HG03460 (cell line): ENCODE measurements around the gene SLC26A1.

Experiments
- ATAC-seq: cut with Tn5 transposase; IDR thresholded peaks from one replicate; pipeline ENCODE4 v1.9.1; 2021; ENCODE audit not compliant: unreplicated experiment

SLC26A1 gene, protein sequence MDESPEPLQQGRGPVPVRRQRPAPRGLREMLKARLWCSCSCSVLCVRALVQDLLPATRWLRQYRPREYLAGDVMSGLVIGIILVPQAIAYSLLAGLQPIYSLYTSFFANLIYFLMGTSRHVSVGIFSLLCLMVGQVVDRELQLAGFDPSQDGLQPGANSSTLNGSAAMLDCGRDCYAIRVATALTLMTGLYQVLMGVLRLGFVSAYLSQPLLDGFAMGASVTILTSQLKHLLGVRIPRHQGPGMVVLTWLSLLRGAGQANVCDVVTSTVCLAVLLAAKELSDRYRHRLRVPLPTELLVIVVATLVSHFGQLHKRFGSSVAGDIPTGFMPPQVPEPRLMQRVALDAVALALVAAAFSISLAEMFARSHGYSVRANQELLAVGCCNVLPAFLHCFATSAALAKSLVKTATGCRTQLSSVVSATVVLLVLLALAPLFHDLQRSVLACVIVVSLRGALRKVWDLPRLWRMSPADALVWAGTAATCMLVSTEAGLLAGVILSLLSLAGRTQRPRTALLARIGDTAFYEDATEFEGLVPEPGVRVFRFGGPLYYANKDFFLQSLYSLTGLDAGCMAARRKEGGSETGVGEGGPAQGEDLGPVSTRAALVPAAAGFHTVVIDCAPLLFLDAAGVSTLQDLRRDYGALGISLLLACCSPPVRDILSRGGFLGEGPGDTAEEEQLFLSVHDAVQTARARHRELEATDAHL

DNA sequence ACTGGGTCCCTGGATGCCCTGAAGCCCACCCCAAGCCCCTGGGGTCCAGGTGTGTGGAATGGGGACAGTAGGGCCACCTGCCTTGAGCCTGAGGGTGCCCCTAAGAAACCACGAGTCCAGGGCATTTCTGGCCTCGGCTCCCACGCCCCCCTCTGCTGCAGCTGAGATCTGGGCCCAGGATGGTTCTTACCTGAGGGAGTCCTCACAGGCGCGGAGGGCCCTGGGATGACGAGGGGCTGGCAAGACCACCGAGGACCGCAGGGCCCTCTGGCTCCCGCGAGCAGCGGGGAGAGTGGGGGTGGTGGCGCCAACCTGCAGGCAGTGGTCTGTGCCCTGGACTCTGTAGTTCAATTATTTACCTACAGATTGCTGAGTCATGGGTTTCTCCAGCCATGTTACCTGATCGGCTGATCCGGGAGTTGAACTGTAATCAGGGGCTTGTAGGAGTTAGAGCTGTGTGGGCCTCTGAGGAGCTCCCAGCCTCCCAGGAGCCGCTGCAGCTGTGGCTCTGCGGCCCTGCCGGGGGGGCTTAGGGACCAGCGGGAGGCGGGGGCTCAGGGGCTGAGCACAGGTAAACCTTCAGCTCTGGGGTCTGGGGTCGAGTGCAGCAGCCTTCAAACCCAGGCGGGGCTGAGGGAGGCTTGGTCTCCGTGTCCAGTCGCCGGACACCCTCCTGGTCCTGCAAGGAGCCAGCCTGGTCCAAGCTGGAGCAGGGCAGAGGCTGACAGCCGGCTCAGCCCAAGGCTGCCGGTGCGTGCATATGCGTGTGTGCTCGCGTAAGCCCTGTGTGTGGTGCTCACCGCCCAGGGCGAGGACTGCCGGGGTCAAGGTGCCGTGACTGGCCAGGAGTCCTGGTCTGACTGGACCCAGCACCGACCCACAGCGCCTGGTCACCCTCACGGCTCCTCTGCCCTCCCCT lies at the start of gene SLC26A1:
Gene SLC26A1, minus strand, starts transcription at position 294 of the 919 bp plus-strand sequence. CDS start 1,701 bp downstream, outside the sequence.
- no peak for ATAC-seq

DNA sequence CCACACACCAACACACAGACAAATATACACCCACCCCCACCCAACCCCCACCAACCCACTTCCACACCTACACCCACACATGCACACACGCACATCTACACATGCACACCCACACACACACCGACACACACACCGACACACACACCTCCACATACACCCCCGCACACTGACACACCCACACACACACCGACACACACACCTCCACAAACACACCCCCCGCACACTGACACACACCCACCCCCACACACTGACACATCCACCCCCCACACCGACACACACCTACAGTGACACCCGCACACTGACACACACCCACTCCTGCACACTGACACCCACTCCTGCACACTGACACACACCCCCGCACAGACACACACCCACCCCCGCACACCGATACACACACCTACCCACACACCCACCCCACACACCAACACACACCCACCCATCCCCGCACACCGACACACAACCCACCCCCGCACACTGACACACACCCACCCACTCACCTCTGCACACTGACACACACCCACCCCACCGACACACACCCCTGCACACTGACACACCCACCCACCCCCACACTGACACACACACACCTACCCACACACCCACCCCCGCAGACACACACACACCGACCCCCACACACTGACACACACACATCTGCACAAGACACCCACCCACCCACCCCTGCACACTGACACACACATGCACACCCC lies 49.3 kb upstream of the SLC26A1 start:
- ATAC-seq = no peak

DNA sequence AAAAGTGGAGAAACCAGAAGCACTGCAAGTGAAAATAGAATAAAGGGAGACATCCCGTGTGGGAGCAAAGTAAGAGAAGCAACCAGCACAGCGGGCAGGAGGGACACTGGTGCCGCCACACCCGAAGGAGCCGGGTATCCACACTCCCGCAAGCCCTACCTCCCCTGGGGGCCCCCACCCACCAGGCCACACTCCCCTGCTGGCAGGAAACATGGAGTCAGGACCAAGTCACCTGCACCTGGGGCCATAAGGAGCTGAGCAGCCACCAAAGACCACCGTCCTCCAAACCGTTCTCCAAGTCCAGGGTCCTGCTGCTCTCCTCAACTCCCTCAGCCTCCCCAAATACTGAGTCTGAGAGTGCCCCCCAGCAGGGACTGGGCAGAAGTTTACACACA lies 48.7 kb upstream of the SLC26A1 start:
- ATAC-seq = no peak

DNA sequence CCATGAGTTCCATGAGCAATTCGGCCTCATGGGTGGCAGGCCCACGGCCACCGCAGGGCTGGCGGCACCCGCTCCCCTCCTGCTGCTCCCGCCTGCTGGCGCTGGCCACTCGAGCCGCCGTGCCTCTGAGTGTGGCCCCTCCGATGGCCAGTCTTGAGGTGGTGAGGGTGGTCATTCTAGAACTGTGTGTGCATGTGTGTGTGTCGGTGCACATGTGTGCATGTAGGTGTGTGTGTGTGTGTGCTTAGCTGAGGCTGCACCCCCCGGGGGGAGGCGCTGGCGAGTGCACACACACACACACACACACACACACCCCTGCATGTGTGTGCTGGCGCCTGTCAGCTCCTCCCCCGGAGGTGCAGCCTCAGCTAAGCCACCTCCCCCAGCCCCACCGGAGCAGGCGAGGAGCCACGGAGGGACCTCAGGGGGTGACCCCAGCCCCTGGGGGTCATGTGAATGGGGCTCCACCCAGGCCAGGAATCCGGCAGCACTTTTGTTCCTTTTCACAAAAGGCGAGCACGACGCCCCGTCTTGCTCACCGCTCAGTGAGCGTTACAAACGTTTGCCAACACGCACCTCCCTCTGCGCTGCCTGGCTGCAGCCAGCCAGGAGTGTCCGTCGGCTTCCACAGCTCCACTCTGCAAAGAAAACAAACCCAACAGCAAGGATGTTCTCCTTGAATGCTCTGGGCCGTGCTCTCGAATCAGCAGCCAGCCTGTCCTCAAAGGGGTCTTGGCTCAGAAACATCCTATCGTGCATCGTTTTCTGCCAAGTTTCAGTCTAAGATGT lies 48.1 kb upstream of the SLC26A1 start:
- no peak for ATAC-seq

DNA sequence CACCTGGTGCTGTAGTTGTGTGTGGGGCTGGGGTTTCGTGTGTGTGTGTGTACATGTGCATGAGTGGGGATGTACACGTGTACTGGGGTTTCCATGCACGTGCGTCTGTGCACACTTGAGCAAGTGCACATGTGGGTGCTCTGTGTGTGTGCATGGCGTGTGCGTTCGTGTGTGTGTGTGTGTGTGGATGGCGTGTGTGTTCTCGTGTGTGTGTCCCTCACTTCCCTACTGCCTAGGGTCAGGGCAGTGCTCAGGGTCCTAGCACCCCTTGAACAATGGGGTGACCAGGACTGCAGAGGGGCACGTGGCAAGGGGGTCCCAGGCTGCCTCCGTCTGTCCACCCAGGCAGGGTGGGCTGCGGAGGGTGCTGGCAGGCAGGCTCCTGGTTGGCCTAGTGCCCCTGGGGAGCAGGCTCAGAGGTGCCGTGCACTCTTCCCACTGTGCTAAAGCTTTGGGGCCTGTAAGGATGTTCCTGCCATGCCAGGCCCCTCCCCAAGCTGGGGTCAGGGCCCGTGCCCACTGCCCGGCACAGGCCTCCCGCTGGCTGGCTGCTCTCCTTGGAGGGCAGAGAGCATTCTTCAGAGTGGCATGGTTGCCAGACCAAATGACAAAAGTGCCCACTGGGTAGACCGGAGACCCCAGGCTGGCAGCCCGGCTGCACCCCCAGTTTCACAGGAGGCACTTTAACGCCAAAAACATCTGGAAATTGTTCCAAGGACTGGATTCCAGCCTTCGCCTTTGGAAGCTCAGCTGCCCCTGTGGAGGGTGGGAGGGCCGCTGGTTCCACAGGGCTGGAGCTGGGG lies 47.3 kb upstream of the SLC26A1 start:
- ATAC-seq = no peak

DNA sequence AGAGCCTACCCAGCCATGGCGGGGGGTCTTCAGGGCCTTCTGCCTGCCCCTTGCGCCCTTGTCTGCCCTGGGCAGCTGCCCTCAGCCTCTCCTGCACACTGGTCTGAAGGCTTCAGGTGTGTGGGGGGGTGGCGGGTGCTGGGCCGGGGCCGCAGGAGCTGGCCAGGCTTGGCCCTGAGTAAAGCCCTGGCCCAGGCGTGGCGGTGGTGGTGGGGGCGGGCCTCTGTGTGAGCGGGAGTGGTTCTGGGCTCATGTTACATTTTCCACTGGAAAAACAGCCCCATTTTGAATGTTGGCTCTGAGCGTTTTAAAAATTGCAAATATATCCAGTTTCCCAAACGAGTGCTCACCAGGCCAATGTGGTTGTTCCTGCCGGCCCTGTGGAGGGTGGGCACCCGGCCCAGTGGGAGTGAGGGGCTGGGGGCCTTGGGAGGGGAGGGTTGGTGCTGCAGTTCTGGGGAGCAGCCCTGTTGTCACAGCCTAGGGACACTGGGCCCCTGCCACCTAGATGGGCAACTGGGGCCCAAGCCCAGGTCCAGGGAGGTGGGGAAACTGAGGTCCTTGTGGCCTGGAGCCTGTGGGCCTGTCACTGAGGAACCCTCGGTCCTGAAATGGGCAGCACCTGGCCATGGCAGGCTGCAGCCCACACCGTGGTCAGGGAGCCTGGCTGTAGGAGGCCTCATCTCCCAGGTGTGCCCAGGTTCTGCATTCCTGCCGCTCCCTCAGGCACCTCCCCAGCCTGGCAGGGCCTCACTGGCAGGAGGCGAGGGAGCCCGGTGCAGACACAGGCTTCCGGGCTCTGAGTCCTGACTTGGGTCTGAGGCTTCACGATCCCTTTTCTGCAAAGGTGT lies 46.5 kb upstream of the SLC26A1 start:
- no peak for ATAC-seq

DNA sequence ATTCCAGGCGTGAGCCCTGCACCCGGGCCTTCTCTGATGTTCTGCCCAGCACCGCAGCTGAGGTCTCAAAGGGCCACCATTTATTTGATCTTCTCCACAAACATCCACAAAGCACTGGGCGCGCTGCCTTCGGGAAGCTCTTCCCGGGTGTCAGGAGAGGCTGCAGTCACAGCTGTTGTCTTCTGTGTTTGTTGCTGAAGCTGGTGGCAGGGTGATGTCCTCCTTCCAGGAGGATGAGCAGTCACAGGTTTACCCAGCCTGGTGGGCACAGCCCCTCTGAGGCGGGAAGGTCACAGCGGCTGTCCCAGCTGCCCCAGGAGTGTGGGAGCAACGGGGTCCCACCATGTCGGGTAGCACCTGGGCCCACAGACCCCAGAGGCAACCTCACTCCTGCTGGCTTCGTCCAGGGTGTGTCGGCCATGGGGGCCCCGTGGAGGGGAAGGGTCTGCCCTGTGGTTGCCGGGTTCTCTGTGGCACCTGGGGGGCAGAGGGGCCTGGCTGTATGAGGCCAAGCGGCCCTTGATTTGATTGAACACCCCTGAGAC lies 45.8 kb upstream of the SLC26A1 start:
- ATAC-seq = no peak

DNA sequence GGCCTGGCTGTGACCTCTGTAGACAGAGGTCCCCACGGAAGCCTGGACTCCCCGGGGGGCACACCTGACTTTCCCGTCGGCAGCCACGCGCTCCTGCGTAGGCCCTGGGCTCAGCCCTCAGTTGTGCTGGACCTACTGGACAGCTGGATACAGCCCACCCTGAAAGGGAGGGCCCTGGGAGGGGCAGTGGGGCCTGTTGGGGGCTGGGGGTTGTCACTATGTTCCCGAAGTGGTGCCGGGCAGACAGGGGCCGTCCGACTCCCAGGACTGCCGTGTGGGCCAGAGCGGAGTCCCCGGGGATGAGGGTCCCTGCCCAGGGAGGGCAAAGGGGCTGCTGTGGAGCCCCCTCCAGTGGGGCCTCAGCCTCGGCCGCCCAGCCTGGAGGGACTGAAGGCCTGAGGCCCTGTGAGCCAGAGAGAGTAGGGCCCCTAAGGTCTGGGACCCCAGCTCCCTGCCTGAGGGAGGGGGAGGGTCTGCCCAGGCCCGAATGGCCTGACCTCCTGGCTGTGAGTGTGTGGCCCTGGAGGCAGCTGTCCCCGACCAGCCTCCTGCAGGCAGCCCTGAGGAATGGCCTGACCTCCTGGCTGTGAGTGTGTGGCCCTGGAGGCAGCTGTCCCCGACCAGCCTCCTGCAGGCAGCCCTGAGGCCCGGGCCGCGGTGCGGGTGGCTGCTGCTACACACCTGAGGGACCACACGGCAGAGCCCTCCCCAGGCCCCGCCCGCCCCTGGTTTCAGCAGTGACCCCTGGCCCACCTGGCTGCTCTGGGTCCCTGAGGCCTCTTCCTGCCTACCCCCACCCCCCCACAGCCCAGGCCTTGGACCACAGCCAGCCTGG lies 44.0 kb upstream of the SLC26A1 start:
- no peak for ATAC-seq

DNA sequence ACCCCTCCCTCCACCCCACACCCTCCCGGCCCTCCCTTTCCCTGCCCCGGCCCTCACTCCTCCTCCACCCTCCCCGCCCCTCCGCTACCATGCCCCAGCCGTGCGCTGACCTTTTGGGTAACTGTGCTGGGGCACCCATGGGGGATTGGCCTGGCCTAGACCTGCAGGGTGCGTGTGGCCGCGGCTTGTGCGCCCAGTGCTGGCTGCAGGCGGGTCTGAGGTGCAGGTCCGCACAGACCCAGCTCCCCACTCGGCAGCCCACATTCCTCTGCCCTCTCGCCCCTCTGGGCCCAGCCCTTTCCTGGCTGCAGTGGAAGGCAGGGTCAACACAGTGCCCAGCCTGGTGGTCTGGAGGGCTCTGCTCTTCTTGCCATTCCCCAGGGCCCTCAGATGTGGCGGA lies 42.9 kb upstream of the SLC26A1 start:
- ATAC-seq = no peak

DNA sequence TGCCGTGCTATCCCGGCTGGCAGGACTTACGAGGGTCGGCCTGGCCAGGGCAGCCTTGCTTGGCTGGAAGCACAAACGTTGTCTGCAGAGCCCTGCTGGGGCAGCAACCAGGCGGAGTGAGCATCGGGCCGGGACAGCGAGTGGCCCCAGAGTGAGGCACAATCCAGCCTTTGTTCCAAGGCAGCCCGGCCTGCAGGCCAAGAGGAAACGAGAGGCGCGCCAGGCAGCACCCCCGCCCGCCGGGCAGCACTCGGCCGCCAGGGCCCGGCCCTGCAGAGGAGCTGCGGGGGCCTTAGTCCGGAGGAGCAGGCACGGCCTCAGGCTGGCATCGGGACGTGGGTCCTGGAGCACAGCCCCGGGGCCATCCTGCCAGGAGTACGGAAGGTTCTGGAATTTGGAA lies 42.3 kb upstream of the SLC26A1 start:
- no peak for ATAC-seq

DNA sequence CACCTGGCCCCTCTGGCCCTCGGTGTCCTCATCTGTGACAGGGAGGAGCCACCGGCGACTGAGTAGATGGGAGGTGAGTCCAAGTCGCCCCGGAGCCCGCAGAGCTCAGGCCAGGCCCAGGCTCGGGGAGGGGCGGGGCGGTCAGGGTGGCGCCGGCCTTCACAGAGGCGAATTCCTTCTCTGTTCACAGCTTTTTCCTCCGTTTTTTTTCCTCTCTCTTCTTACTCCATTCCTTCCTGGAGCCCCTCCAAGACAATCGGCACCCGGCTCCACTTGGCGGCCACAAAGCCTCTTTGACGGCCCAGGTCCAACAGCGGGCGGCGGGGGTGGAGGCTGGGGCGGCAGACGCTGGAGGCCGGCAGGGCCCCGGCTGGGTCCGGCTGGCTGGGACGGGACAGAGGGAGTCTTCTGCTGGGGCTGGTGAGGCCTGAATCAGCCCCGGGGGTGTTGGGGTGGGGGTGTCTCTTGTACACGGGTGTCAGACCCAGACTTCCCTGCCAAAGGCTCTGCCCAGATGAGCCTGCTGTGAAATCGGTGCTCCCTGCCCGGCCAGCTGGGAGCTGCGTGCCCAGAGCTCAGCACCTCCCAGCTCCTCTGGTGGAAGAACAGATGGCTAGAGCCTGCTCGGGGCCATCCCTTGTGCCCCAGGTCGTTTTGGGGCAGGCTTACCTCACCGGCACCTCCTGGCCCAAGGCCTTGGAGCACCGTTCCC lies 40.8 kb upstream of the SLC26A1 start:
- no peak for ATAC-seq

DNA sequence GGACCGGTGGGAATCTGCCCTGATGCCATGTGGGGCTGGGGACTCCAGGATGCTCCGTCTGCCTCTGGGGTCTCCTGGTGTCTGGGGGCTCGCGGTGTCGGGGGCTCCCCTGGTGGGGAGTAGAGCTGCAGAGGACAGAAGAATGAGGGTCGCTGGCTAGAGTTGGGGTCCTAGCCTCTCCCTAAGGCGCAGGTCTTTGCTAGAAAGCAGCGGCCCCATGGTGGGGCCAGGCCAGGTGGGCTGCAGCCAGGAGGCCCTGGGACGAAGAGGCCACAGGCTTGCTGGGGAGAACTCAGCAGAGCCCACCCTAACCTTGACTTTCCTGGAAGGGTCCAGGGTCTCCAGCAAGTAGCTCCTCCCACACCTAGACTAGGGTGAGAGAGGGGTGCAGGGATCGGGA lies 39.7 kb upstream of the SLC26A1 start:
- ATAC-seq = no peak

DNA sequence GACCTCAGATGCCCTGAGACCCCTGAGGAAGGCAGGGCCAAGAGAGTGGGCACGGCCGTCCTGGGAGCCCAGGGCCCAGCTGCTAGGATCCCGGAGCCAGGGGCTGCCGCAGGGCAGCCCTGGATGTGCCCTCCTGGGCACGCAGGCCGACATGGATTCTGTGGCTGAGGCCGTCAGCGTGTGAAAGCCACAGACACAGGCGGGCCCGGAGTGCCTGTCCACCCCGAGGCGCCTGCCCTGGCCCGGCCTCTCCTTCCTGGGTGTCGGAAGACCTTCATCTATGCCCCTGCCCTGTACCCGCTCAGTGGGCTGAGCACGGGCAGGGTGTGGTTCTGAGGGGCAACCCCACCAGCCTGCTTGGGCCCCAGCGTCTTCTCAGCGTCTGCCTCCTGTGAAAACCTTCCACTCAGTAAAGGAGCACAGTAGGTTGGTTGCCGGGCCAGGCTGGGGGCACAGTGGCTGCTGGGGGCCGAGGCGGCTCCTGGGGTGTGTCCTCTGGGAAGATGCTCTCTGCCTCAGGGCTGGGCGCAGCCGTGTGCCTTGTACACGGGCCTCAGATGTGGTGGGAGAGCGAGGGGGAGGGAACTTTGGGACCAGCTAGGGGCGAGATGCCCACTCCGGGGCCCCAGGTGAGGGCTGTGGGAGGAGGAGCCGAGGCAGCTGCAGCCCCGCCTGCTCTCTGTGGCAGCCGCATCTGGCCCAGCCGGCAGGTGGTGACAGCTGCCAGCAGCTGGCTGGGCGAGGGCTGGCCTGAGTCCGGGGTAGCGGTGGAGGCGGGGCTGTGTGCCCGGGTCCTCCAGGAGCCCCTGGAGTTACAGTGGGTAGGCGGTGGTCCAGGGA lies 39.0 kb upstream of the SLC26A1 start:
- ATAC-seq = no peak

DNA sequence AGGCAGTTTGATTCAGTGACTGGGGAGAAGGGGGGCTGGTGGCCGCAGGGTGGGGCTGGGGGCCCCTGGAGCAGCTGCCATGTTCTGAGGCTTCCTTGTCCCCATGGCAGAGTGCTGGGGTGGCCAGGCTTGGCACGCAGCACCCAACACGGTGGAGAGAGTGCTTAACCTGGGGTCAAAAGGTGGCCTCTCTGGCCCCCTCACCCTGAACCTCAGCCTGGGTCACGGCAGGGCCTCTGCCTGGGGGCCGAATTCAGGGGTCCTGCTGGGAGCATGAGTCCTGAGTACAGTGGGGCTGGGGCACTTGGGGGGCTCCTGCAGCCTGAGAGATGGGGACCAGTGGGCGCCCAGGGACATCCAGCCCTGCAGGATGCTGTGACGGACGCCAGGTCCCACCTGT lies 38.1 kb upstream of the SLC26A1 start:
- no peak for ATAC-seq

DNA sequence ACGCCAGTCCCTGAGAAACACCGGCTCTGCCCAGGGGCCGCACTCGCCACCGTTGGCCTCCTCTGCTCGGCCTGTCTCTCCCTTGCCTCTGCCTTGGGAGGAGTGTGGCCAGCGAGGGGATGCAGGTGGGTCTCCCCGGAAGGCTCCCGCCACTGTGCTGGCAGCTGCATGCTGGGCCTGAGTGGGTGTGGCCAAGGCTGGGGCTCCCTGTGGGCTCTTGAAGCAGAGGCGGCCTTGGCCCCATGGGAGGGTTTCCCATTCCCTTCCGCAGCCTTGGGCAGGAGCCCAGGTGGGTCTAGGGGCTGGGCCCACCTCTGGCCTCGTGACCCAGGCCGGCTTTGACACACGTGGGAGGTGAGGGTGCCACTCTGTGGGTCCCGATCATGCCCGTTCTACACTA lies 37.4 kb upstream of the SLC26A1 start:
- ATAC-seq = no peak

DNA sequence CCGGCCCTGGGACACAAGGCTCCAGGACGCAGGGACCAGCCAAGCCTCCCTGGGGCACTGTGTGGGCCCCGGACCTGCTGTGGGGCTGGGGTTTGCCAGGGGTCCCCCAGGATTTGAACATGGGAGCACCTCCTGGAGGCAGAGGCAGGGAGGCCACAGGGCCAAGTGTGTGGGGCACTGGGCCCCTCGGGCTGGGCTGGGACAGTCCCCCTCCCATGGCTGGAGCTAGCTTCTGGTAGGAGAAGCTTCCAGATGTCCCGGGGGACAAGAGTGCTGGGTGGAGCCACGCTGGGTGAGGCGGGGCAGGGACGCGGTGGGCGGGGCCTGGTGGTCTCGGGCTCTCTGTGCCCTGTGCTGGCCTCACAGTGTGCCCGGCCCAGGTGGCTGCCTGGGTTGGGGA lies 36.8 kb upstream of the SLC26A1 start:
- ATAC-seq = no peak
